ENCODE data around the gene RABIF.
"Not testable (repeated sequence)": the region's sequence is repeated elsewhere in the genome, so short reads cannot be mapped to it uniquely, and the experiment has no call there.

Gene RABIF

DNA sequence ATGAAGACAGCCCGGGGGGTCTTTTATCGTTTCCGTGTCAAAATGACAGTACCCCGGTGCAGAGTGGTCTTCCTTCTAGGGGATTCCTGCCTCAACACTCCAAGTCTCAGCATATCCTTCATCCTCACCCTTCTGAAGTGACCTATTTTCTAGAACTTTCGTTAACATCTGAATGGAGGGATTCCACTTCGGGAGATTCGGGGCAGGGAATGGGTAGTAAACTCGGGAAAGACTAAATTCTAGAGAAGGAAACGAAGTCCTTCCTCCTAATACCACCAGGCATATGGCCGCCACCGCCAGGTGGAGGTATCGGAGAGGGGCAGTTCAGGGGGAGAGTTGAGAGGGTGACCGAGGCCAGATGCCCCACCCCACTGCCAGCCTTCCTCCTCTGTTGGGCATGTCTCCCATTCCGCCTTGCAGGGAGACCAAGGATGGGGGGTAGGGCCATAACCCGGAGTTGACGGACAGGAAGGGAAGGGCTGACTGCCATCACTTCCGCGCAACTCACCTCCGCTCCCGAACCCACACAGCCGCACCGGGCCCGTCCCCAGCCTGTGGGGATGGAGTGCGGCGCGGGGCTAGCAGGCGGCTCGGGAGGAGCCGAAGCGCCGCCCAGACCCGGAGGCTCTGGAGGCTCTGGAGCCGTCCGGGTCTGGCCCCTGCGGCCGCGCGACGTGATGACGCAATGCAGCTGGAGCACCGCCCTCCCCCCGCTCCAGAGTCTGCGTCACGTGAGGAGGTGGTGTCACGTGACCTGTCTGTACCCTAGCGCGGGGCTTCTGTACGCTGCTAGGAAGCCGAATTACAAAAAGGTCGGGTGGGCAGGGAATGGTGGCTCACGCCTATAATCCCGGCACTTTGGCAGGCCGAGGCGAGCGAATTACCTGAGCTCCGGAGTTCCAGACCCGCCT lies 37.9 kb upstream of the RABIF start, which contains the start of gene KLHL12:
TSS of gene KLHL12 (minus strand) at position 654 of the 911 bp plus-strand sequence. CDS start 2,072 bp downstream, outside the sequence.
- TF ChIP-seq, protein P1, sequence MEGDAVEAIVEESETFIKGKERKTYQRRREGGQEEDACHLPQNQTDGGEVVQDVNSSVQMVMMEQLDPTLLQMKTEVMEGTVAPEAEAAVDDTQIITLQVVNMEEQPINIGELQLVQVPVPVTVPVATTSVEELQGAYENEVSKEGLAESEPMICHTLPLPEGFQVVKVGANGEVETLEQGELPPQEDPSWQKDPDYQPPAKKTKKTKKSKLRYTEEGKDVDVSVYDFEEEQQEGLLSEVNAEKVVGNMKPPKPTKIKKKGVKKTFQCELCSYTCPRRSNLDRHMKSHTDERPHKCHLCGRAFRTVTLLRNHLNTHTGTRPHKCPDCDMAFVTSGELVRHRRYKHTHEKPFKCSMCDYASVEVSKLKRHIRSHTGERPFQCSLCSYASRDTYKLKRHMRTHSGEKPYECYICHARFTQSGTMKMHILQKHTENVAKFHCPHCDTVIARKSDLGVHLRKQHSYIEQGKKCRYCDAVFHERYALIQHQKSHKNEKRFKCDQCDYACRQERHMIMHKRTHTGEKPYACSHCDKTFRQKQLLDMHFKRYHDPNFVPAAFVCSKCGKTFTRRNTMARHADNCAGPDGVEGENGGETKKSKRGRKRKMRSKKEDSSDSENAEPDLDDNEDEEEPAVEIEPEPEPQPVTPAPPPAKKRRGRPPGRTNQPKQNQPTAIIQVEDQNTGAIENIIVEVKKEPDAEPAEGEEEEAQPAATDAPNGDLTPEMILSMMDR (IDR thresholded peaks at IDR 0.05; ENCODE audit: low read depth, low read length) = peak; percentile 62
- peak within 1 kb of the TSS; percentile 82 to 97 for H3K4me3 ChIP-seq (replicated peaks in 1 of 2; ENCODE audit: low read depth in 2 of 2, low read length in 2 of 2)
- DNase-seq (ENCODE audit: low read depth in 2 of 2) = peak; percentile 97 to 98

DNA sequence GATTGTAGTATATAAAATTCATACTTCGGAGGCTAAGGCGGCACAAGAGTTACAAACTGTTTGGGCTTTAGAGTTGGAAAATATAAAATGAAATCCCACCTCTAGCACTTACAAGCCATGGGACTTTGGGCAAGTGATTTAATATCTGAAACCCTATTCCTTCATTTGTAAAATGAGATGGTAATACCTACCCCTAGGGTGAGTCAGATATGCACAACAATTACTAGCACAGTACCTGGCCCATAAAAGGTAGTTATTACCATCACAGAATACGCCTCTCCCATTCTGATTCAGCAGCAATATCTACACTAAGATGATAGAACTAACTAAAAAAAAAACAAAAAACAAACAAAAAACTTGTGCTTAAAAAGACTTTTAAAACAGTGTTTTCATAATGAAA lies 34.6 kb upstream of the RABIF start:
- H3K4me3 ChIP-seq (replicated peaks in 1 of 2; ENCODE audit: low read depth in 2 of 2, low read length in 2 of 2) = no peak overlapping the region
- DNase-seq (ENCODE audit: low read depth in 2 of 2) = no peak
- TF ChIP-seq, protein P1 (IDR thresholded peaks at IDR 0.05; ENCODE audit: low read depth, low read length) = no peak

DNA sequence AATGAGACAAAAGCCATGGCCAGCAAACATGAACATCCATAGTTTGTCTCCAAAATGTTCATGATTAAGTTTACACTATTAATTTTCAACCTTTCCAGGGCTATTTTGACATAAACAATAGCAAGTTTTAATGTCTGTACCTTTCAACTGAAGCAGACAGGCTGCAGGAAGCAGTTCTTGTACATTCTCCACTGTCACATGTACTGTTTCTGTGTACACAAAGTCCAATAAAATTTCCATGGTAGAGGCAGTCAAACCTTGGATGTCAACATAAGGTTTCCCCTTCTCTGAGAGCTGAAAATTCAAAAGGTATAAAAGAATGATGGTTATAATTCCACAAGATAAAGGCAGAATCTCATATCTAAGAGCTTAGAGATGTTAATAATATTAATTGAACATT lies 30.7 kb upstream of the RABIF start:
- TF ChIP-seq, protein P1 (IDR thresholded peaks at IDR 0.05; ENCODE audit: low read depth, low read length) = no peak
- no peak overlapping the region for H3K4me3 ChIP-seq (replicated peaks in 1 of 2; ENCODE audit: low read depth in 2 of 2, low read length in 2 of 2)
- no peak for DNase-seq (ENCODE audit: low read depth in 2 of 2)

DNA sequence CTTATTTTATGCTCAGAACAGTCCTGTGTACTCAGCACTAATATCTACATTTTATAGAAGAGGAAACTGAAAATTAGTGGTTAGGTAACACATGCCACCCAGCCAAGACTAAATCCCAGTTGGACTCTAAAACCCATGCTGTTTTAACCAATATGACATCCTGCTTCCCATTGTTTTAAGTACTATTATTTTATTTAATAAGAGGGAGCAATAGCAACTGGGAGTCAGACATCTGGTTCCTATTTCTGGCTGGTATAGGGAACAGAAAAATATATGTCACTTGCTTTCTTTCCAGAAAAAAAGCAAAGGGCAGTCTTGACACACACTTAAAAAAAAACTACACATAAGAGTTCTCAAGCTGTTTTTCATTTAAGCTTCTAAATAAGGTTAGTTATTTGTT lies 26.2 kb upstream of the RABIF start:
- DNase-seq (ENCODE audit: low read depth in 2 of 2) = no peak
- no peak overlapping the region for H3K4me3 ChIP-seq (replicated peaks in 1 of 2; ENCODE audit: low read depth in 2 of 2, low read length in 2 of 2)
- TF ChIP-seq, protein P1 (IDR thresholded peaks at IDR 0.05; ENCODE audit: low read depth, low read length) = no peak

DNA sequence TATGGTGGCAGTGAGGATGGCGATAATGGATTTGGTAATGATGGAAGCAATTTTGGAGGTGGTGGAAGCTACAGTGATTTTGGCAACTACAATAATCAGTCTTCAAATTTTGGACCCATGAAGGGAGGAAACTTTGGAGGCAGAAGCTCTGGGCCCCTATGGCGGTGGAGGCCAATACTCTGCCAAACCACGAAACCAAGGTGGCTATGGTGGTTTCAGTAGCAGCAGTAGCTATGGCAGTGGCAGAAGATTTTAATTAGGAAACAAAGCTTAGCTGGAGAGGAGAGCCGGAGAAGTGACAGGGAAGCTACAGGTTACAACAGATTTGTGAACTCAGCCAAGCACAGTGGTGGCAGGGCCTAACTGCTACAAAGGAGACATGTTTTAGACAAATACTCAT lies 23.5 kb upstream of the RABIF start:
- not testable (repeated sequence) for H3K4me3 ChIP-seq (replicated peaks in 1 of 2; ENCODE audit: low read depth in 2 of 2, low read length in 2 of 2); DNase-seq (ENCODE audit: low read depth in 2 of 2)

DNA sequence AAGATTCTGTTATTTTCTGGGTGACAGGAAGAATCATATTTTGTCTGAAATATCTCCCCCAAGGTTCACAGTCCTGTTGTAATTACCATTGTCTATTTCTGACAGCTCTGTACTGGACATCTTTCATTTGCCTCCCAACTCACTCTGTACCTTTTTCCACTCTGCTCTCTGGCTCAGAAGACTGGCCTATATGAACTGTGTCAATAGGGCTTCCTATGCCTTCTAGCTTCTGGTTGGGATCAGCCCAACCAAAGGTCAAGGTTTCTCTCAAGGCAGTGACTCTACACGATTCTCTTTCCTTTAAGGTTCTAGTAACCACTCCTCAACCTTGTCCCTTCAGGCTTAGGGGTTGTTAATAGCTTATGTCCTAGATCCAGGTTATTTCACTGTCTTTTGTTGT lies 20.5 kb upstream of the RABIF start:
- DNase-seq (ENCODE audit: low read depth in 2 of 2) = no peak
- TF ChIP-seq, protein P1 (IDR thresholded peaks at IDR 0.05; ENCODE audit: low read depth, low read length) = no peak
- H3K4me3 ChIP-seq (replicated peaks in 1 of 2; ENCODE audit: low read depth in 2 of 2, low read length in 2 of 2) = no peak overlapping the region

DNA sequence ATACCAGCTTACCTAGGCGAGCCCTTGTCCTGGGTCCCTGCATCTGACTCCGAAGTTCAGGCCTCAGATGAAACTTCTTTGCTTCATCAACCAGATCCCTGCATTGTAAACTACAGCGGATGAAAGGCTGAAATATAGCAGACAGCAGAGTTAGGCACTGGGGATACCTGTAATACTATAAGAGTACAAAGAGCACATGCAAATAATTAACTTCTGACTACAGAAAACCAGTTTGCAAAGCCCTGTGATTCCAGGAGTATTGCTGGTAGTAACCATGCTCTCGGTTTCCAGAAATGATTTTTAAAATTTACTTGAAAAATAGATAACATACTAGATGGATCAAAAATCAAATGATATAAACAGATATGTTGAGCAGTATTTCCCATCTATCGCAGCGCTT lies 20.0 kb upstream of the RABIF start:
- TF ChIP-seq, protein P1 (IDR thresholded peaks at IDR 0.05; ENCODE audit: low read depth, low read length) = no peak
- no peak for DNase-seq (ENCODE audit: low read depth in 2 of 2)
- no peak overlapping the region for H3K4me3 ChIP-seq (replicated peaks in 1 of 2; ENCODE audit: low read depth in 2 of 2, low read length in 2 of 2)

Data from cardiac fibroblast (primary cell).